Right atrium auricular region (tissue), 2 donors: Measurements from ENCODE around the gene GSDMA. TPM values are rescaled to one million over a fixed set of nuclear protein-coding genes. Genes with fewer than 3 reads are reported as not detected.

Source experiments
- DNase-seq: peaks from one replicate; pipeline ENCODE4 v3.0.0-alpha.2; 2019; ENCODE audit warnings: low spot score
- H3K27ac ChIP-seq, 2 donors: fragments of 200-600 bp; sonication (generic); 1 replicate in 1 of 2; 2 replicates in 1 of 2; pipeline ENCODE4 v1.5.1; 2016 to 2019
- H3K27me3 ChIP-seq, 2 donors: fragments of 200-600 bp; sonication (generic); one replicate each; pipeline versions ENCODE4 v1.5.1 to v1.6.0; 2017 to 2019
- H3K36me3 ChIP-seq: fragments of 200-600 bp; sonication (generic); one replicate; pipeline ENCODE4 v1.5.1; 2016
- H3K4me1 ChIP-seq, 2 donors: fragments of 200-600 bp; sonication (generic); one replicate each; pipeline versions ENCODE4 v1.5.1 to v1.6.0; 2017 to 2019
- H3K4me3 ChIP-seq, 2 donors: fragments of 200-600 bp; sonication (generic); 1 replicate in 1 of 2; 2 replicates in 1 of 2; pipeline ENCODE4 v1.5.1; 2017 to 2019; ENCODE audit warnings: mild to moderate bottlenecking in 1 of 2, moderate library complexity in 1 of 2
- H3K9me3 ChIP-seq, 2 donors: fragments of 200-600 bp; sonication (generic); one replicate each; pipeline ENCODE4 v1.5.1; 2019
- CTCF ChIP-seq, 2 donors: fragments of 200-600 bp; sonication (generic); IDR thresholded peaks; one replicate each; pipeline ENCODE4 v1.5.1; 2019; ENCODE audit warnings: antibody characterized with exemption in 2 of 2
- total RNA-seq, 2 donors: library from RNA; depleted of rRNA; stranded (reverse); fragments of >200 nt; gene quantifications; one replicate each; pipeline ENCODE4 v1.1.0, GENCODE V29; 2016

The GSDMA gene
- total RNA-seq, 2 donors from 2014 or later, result 0.75 TPM; not detected in 1

DNA sequence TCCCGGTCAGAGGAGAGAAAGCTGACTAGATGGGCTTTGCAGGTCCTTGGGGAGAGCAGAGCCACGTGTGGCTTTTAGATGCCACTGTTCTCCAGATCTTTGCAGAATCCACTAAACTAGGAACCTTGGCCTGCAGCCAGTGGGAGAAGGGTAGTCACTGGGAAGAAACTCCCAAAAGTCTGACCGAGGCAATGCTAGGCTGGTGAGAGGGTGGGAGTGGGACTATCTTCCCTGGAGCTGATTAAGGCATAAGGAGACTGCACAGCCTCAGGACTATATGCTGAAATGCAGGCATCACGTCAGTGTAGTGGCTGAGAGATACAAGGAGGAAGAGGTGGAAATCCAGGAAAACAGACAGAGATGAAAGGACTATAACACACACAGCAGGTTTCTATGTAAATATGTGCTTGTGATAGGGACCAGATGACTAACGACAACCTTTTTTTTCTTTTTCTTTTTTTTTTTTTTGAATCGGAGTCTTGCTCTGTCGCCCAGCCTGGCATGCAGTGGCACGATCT, 2.2 kb upstream of the GSDMA start:
- no peaks in the 10 kb centered on the region for H3K36me3 ChIP-seq
- H3K27ac ChIP-seq, result no peak overlapping the region
- H3K4me1 ChIP-seq, result peaks cover 0 to 5% of the 10 kb centered on the region in 2 donors
- no peak overlapping the region for H3K4me3 ChIP-seq
- no peaks in the 10 kb centered on the region for H3K9me3 ChIP-seq
- H3K27me3 ChIP-seq, result no peaks in the 10 kb centered on the region
- no peak for DNase-seq
- no peak for TF ChIP-seq CTCF (IDR thresholded peaks at IDR 0.05)

- TF ChIP-seq CTCF (IDR thresholded peaks at IDR 0.05), result no peak
These were observed 1.0 kb downstream of the GSDMA start for GRCh38 chr17:39963829-39964228.

GRCh38 chr17:39965017-39965699, 2.4 kb downstream of the GSDMA start:
- H3K27me3 ChIP-seq, result no peaks in the 10 kb centered on the region
- H3K27ac ChIP-seq, result no peak overlapping the region
- H3K4me1 ChIP-seq, result no peaks in the 10 kb centered on the region
- H3K9me3 ChIP-seq, result no peaks in the 10 kb centered on the region
- H3K36me3 ChIP-seq, result no peaks in the 10 kb centered on the region
- no peak for DNase-seq
- no peak overlapping the region for H3K4me3 ChIP-seq
- no peak for TF ChIP-seq CTCF (IDR thresholded peaks at IDR 0.05)

More at GRCh38 chr17:39963829-39964228, 1.0 kb downstream of the GSDMA start:
- no peaks in the 10 kb centered on the region for H3K27me3 ChIP-seq
- H3K4me1 ChIP-seq, result peaks cover 0 to 5% of the 10 kb centered on the region in 2 donors
- H3K4me3 ChIP-seq, result no peak overlapping the region
- H3K27ac ChIP-seq, result no peak overlapping the region
- DNase-seq, result no peak
- no peaks in the 10 kb centered on the region for H3K9me3 ChIP-seq
- no peaks in the 10 kb centered on the region for H3K36me3 ChIP-seq

GRCh38 chr17:39966771-39967170, 4.0 kb downstream of the GSDMA start:
- TF ChIP-seq CTCF (IDR thresholded peaks at IDR 0.05), result no peak
- Histone ChIP-seq H3K9me3 (no peaks in the 10 kb centered on the region), H3K27ac (no peak overlapping the region), H3K4me1 (no peaks in the 10 kb centered on the region), H3K4me3 (no peak overlapping the region), H3K36me3 (no peaks in the 10 kb centered on the region), H3K27me3 (no peaks in the 10 kb centered on the region)
- DNase-seq, result no peak

DNA sequence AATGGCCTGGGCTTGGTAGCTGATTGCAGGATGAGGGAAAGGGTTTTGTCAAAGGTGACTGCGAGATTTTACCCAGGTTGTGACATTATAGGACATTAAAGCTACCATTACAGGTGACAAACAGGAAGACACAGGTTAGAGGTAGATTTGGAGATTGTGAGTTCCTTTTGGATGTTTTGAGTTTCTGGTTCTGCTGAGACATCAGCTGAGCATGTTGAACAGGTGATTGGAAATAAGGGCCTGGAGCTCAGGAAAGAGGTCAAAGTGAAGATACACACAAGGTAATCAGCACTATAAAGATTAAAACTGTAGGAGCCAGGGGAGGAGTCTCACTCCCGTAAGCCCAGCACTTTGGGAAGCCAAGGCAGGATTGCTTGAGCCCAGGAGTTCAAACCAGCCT, 6.0 kb downstream of the GSDMA start:
- no peak overlapping the region for H3K27ac ChIP-seq
- H3K9me3 ChIP-seq, result no peaks in the 10 kb centered on the region
- H3K36me3 ChIP-seq, result no peaks in the 10 kb centered on the region
- DNase-seq, result no peak
- no peak for TF ChIP-seq CTCF (IDR thresholded peaks at IDR 0.05)
- H3K27me3 ChIP-seq, result no peaks in the 10 kb centered on the region
- no peak overlapping the region for H3K4me3 ChIP-seq
- no peaks in the 10 kb centered on the region for H3K4me1 ChIP-seq

DNA sequence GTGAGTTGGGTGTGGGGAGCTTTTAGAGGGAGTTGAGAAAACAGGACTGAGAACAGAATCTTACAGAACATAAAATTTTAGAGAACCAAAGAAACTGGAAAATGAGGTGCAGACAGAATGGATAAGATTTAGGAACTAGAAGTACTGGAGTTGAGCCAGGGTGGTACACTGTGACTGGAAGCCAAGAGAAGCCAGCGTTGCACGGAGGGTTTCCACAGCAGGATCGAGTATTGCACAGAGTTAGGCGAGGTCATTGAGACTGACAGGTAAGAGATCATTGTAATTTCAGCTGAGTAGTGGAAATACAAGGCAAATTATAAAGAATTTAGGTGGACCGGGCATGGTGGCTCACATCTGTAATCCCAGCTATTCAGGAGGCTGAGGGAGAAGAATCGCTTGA, 6.6 kb downstream of the GSDMA start:
- H3K4me3 ChIP-seq, result no peak overlapping the region
- H3K27me3 ChIP-seq, result no peaks in the 10 kb centered on the region
- no peaks in the 10 kb centered on the region for H3K4me1 ChIP-seq
- no peak for DNase-seq
- TF ChIP-seq CTCF (IDR thresholded peaks at IDR 0.05), result no peak
- H3K9me3 ChIP-seq, result no peaks in the 10 kb centered on the region
- no peak overlapping the region for H3K27ac ChIP-seq
- H3K36me3 ChIP-seq, result no peaks in the 10 kb centered on the region
